Gastrocnemius medialis (tissue), 4 donors: ENCODE data around the gene RYR3. TPM values are rescaled to one million over a fixed set of nuclear protein-coding genes. Genes with fewer than 3 reads are reported as not detected.

ENCODE experiments used
- ATAC-seq, 2 donors: fragments of 150-250 bp; one replicate each; pipeline ENCODE4 v1.9.1; 2016
- DNase-seq, 2 donors: peaks; one replicate each; pipeline ENCODE4 v3.0.0-alpha.2; 2019
- H3K27ac ChIP-seq, 4 donors: fragments of 200-600 bp; sonication (generic); 1 replicate in 1 of 4; 2 replicates in 3 of 4; pipeline ENCODE4 v1.5.1; 2016 to 2018; ENCODE audit warnings: mild to moderate bottlenecking in 2 of 4, moderate library complexity in 1 of 4
- H3K27me3 ChIP-seq, 3 donors: fragments of 200-600 bp; sonication (generic) in 2 of 3; 1 replicate in 1 of 3; 2 replicates in 2 of 3; pipeline versions ENCODE4 v1.5.1 to v1.6.0; 2016 to 2019; ENCODE audit warnings: mild to moderate bottlenecking in 1 of 3, moderate library complexity in 1 of 3
- H3K36me3 ChIP-seq, 2 donors: fragments of 200-600 bp; sonication (generic) in 1 of 2; one replicate each; pipeline ENCODE4 v1.5.1; 2017 to 2018
- H3K4me1 ChIP-seq, 2 donors: fragments of 200-600 bp; sonication (generic) in 1 of 2; one replicate each; pipeline ENCODE4 v1.5.1; 2016 to 2017; ENCODE audit warnings: mild to moderate bottlenecking in 2 of 2
- H3K4me3 ChIP-seq, 4 donors: fragments of 200-600 bp; sonication (generic) in 3 of 4; 1 replicate in 1 of 4; 2 replicates in 3 of 4; pipeline ENCODE4 v1.5.1; 2016 to 2019; ENCODE audit warnings: mild to moderate bottlenecking in 2 of 4
- H3K9me3 ChIP-seq, 3 donors: fragments of 200-600 bp; sonication (generic) in 2 of 3; 1 replicate in 1 of 3; 2 replicates in 2 of 3; pipeline ENCODE4 v1.5.1; 2016 to 2019
- POLR2A ChIP-seq, 2 donors: fragments of 450-650 bp; IDR thresholded peaks; one replicate each; pipeline ENCODE4 v1.6.1; 2017; ENCODE audit warnings: antibody characterized with exemption in 2 of 2, mild to moderate bottlenecking in 2 of 2, moderate library complexity in 2 of 2
- in situ Hi-C, 4 donors: fragments of 200-750 bp; cut with MboI; loops; one replicate each; pipeline versions ENCODE4 v1.15.0 to v1.8.0; 2017; ENCODE audit warnings: low sequenced_read_pairs in 4 of 4
- intact Hi-C: fragments of 100-400 bp; cut with DNase I; formaldehyde crosslinking; loops from one replicate; pipeline ENCODE4 v1.15.1; 2023; ENCODE audit warnings: low total_unique reads
- total RNA-seq, 4 donors: library from RNA; depleted of rRNA; stranded (reverse); fragments of >200 nt; gene quantifications; one replicate each; pipeline versions ENCODE4 v1.1.0 to v1.2.3, GENCODE V29; 2016
- TF ChIP-seq, protein P1 (sequence below), 5 experiments: fragments of 450-650 bp in 3 of 5; fragments of 200-600 bp in 2 of 5; sonication (generic) in 2 of 5; IDR thresholded peaks in 4 of 5; conservative IDR thresholded peaks in 1 of 5; 1 replicate in 4 of 5; 2 replicates in 1 of 5; pipeline ENCODE4 v1.5.1; 2016 to 2019; ENCODE audit warnings: antibody characterized with exemption in 5 of 5, mild to moderate bottlenecking in 3 of 5, moderate library complexity in 3 of 5

Gene RYR3
- total RNA-seq, 4 donors from 2014 or later = 7.6 to 30.9 (median 20.6) TPM

- intact Hi-C loops (loop anchor here (2.0 to 10.0 kb wide), 2 partner anchors 62 to 230 kb away; partner anchors contain the start of gene CHRM5), in situ Hi-C loops (no loop called here)
Observed at GRCh38 chr15:33735143-33735542, 424.4 kb downstream of the RYR3 start.

DNA sequence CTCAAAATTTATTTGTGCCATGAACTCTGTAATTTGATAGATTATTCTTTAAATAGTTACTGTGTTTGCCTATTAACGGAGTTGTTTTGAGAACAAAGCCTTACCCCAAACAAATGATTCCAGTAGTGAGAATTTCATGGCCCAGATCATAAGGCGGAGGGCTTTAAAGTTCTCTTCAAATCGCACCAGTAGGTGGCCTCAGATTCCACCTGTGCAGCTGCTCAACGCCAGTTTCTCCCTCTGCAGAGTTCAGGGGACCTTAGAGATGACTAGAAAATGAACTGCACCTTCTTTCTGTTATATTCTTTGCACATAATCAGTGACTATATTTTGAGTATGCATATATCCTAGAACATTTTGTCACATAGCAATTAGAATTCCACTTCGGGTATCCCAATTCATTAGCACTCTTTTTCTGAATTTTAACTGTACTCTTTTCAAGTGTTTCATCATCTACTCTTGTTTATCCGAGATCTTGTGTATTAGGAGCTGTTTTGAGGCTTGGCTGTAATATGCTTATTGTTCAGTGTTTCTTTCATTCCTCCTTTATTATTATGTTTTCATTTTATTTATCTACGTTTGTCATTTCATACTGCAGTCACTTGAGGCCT, 425.0 kb downstream of the RYR3 start:
- Histone ChIP-seq H3K27ac (no peak overlapping the region), H3K4me3 (no peak overlapping the region), H3K27me3 (no peaks in the 10 kb centered on the region), H3K36me3 (peaks cover 0 to 4% of the 10 kb centered on the region in 2 donors), H3K9me3 (no peaks in the 10 kb centered on the region), H3K4me1 (no peaks in the 10 kb centered on the region)
- TF ChIP-seq, protein P1, sequence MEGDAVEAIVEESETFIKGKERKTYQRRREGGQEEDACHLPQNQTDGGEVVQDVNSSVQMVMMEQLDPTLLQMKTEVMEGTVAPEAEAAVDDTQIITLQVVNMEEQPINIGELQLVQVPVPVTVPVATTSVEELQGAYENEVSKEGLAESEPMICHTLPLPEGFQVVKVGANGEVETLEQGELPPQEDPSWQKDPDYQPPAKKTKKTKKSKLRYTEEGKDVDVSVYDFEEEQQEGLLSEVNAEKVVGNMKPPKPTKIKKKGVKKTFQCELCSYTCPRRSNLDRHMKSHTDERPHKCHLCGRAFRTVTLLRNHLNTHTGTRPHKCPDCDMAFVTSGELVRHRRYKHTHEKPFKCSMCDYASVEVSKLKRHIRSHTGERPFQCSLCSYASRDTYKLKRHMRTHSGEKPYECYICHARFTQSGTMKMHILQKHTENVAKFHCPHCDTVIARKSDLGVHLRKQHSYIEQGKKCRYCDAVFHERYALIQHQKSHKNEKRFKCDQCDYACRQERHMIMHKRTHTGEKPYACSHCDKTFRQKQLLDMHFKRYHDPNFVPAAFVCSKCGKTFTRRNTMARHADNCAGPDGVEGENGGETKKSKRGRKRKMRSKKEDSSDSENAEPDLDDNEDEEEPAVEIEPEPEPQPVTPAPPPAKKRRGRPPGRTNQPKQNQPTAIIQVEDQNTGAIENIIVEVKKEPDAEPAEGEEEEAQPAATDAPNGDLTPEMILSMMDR (IDR thresholded peaks at IDR 0.05 in 4 of 5, conservative IDR thresholded peaks at IDR 0.05 in 1 of 5) = peak in 1 of 5 experiments; percentile 38
- TF ChIP-seq POLR2A (IDR thresholded peaks at IDR 0.05) = no peak
- ATAC-seq (no peak), DNase-seq (no peak)
- intact Hi-C loops (loop anchor here (2.0 to 10.0 kb wide), 2 partner anchors 61 to 229 kb away; partner anchors contain the start of gene CHRM5), in situ Hi-C loops (no loop called here)

More at GRCh38 chr15:33735143-33735542, 424.4 kb downstream of the RYR3 start:
- H3K36me3 ChIP-seq = peaks cover 0 to 2% of the 10 kb centered on the region in 2 donors
- no peaks in the 10 kb centered on the region for H3K4me1 ChIP-seq
- H3K27me3 ChIP-seq = no peaks in the 10 kb centered on the region
- TF ChIP-seq, protein P1 (IDR thresholded peaks at IDR 0.05 in 4 of 5, conservative IDR thresholded peaks at IDR 0.05 in 1 of 5) = no peak
- no peak for TF ChIP-seq POLR2A (IDR thresholded peaks at IDR 0.05)
- H3K4me3 ChIP-seq = no peak overlapping the region
- DNase-seq (no peak), ATAC-seq (no peak)
- H3K9me3 ChIP-seq = no peaks in the 10 kb centered on the region
- H3K27ac ChIP-seq = no peak overlapping the region

DNA sequence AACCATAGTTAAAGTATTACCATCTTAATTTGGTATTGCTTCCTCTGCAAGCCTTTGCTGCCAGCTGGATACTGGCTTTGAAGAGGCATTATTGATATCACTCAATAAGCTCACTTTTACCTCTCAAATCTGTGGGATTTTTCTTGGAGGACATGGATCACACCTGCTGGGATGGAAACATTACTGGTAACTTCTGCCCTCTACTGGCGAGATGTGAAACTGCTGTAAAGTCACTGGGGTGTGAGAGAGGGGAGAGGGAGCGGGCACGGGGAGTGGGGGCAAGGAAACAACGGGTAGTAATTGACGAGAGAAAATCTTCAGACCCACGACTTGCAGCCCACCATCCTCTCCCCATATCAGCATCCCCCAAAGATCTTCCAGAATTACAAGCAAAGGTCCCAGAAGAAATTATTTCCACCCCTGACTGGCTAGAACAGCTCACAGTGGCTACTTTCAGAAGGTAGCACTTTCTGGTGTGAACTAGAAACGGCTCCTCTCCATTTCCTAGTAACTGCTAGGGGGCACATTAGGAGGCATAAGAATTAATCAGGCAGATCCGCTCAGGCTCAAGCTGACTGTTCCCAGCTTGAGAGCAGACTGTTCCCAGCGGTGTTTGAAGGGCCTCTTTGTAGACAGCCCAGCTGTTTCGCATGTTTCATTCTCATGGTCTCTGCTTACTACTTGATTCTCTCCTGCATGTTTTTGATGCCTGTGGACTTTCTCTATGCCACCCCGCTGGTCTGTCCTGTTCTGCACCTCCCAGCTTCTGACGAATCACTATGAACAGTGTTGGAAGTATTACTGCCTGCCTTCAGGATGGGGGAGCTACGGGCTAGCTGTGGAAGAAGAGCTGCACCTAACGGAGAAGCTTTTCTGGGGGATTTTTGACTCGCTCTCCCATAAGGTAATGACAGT, 427.2 kb downstream of the RYR3 start:
- Histone ChIP-seq H3K4me1 (peaks cover 7 to 9% of the 10 kb centered on the region in 2 donors), H3K4me3 (no peak overlapping the region), H3K27ac (no peak overlapping the region), H3K27me3 (no peaks in the 10 kb centered on the region), H3K9me3 (no peaks in the 10 kb centered on the region), H3K36me3 (peaks cover 0 to 4% of the 10 kb centered on the region in 2 donors)
- in situ Hi-C loops = no loop called here
- TF ChIP-seq, protein P1 (IDR thresholded peaks at IDR 0.05 in 4 of 5, conservative IDR thresholded peaks at IDR 0.05 in 1 of 5) = peak in 4 of 5 experiments; percentile 33 to 70 (median 44)
- no peak for TF ChIP-seq POLR2A (IDR thresholded peaks at IDR 0.05)
- peak in 1 of 2 donors; percentile 51 for ATAC-seq
- no peak for DNase-seq
- intact Hi-C loops = loop anchor here (10.0 kb wide), 1 partner anchor 227 kb away; the partner anchor contains the start of gene CHRM5

- intact Hi-C loops (loop anchor here (10.0 kb wide), 1 partner anchor 226 kb away; the partner anchor contains the start of gene CHRM5), in situ Hi-C loops (no loop called here)
- TF ChIP-seq, protein P1 (IDR thresholded peaks at IDR 0.05 in 4 of 5, conservative IDR thresholded peaks at IDR 0.05 in 1 of 5) = no peak
- no peak for TF ChIP-seq POLR2A (IDR thresholded peaks at IDR 0.05)
- peaks cover 7 to 9% of the 10 kb centered on the region in 2 donors for H3K4me1 ChIP-seq
- H3K9me3 ChIP-seq = no peaks in the 10 kb centered on the region
- no peak overlapping the region for H3K4me3 ChIP-seq
- DNase-seq (no peak), ATAC-seq (no peak)
- H3K27ac ChIP-seq = no peak overlapping the region
- H3K36me3 ChIP-seq = peaks cover 0 to 4% of the 10 kb centered on the region in 2 donors
- no peaks in the 10 kb centered on the region for H3K27me3 ChIP-seq
Observed at GRCh38 chr15:33738941-33739664, 428.3 kb downstream of the RYR3 start.
